Body of pancreas (tissue), 4 donors: ENCODE measurements around the gene RAP1GAP2. TPM values are rescaled to one million over a fixed set of nuclear protein-coding genes. Genes with fewer than 3 reads are reported as not detected.
A peak's percentile ranks its signal among the peaks of the same experiment; 100 is the strongest.

Experiments used
- ATAC-seq: fragments of 150-250 bp; one replicate; pipeline ENCODE4 v1.9.1; 2016
- DNase-seq, 4 donors: peaks; one replicate each; pipeline ENCODE4 v3.0.0-alpha.2; 2019
- H3K27ac ChIP-seq, 4 donors: fragments of 200-600 bp; sonication (generic); 1 replicate in 3 of 4; 2 replicates in 1 of 4; pipeline versions ENCODE4 v1.5.1 to v1.6.1; 2016 to 2019; ENCODE audit warnings: mild to moderate bottlenecking in 1 of 4, mixed read lengths in 1 of 4, moderate library complexity in 1 of 4
- H3K27me3 ChIP-seq, 2 donors: fragments of 200-600 bp; sonication (generic); one replicate each; pipeline ENCODE4 v1.6.0; 2016; ENCODE audit warnings: mild to moderate bottlenecking in 1 of 2
- H3K36me3 ChIP-seq, 2 donors: fragments of 200-600 bp; sonication (generic); replicated peaks in 1 of 2; 2 replicates each; pipeline ENCODE4 v1.5.1; 2016; ENCODE audit warnings: low read depth in 2 of 2; ENCODE audit not compliant: insufficient read depth in 1 of 2
- H3K4me1 ChIP-seq: fragments of 200-600 bp; sonication (generic); one replicate; pipeline ENCODE4 v1.6.0; 2016
- H3K4me3 ChIP-seq, 2 donors: fragments of 200-600 bp; sonication (generic); 1 replicate in 1 of 2; 2 replicates in 1 of 2; pipeline ENCODE4 v1.5.1; 2016 to 2019
- H3K9me3 ChIP-seq, 3 donors: fragments of 200-600 bp; sonication (generic); 1 replicate in 2 of 3; 2 replicates in 1 of 3; pipeline ENCODE4 v1.5.1; 2016
- CTCF ChIP-seq, 7 experiments: fragments of 450-650 bp in 4 of 7; fragments of 200-600 bp in 3 of 7; sonication (generic) in 3 of 7; IDR thresholded peaks; one replicate each; pipeline ENCODE4 v1.5.1; 2016 to 2019; ENCODE audit warnings: antibody characterized with exemption in 7 of 7
- POLR2A ChIP-seq, 3 donors: fragments of 450-650 bp; IDR thresholded peaks; one replicate each; pipeline ENCODE4 v1.6.1; 2016; ENCODE audit warnings: antibody characterized with exemption in 3 of 3, mild to moderate bottlenecking in 2 of 3
- WGBS, 2 donors: methylation state at CpG; one replicate each; pipeline ENCODE4 v1.1.5; 2017; 5-methylcytosine and 5-hydroxymethylcytosine counted together
- intact Hi-C: fragments of 100-400 bp; cut with DNase I; formaldehyde crosslinking; loops from one replicate; pipeline ENCODE4 v1.15.1; 2023
- total RNA-seq, 2 donors: library from RNA; depleted of rRNA; stranded (reverse); fragments of >200 nt; gene quantifications; one replicate each; pipeline ENCODE4 v1.1.0, GENCODE V29; 2016

RAP1GAP2 gene
- total RNA-seq, 2 donors from 2014 or later: 21.8 to 81.1 TPM

GRCh38 chr17:2903193-2903974, 107.1 kb downstream of the RAP1GAP2 start:
- no peaks in the 10 kb centered on the region for H3K36me3 ChIP-seq
- intact Hi-C loops: no loop called here
- TF ChIP-seq CTCF (IDR thresholded peaks at IDR 0.05) (peak in 3 of 7 experiments; percentile 4 to 12 (median 11)), POLR2A (IDR thresholded peaks at IDR 0.05) (peak in 2 of 3 donors; percentile 69 to 71)
- no peaks in the 10 kb centered on the region for H3K9me3 ChIP-seq
- no peaks in the 10 kb centered on the region for H3K27me3 ChIP-seq
- peak; percentile 85 to 94 (median 92) for DNase-seq
- peaks cover 74% of the 10 kb centered on the region for H3K4me1 ChIP-seq
- H3K4me3 ChIP-seq: no peak overlapping the region
- WGBS, 2 donors: 32 to 36% methylated on average over 7 to 8 of the region's 8 CpGs
- ATAC-seq: peak; percentile 69
- H3K27ac ChIP-seq: peak overlapping the region; percentile 90 to 98 (median 94)

- intact Hi-C loops: no loop called here
- H3K9me3 ChIP-seq: no peaks in the 10 kb centered on the region
- peak; percentile 75 for ATAC-seq
- WGBS, 2 donors: 0 to 15% methylated on average over 1 to 16 of the region's 16 CpGs
- no peak for TF ChIP-seq CTCF (IDR thresholded peaks at IDR 0.05)
- TF ChIP-seq POLR2A (IDR thresholded peaks at IDR 0.05): peak in 2 of 3 donors; percentile 32 to 38
- no peaks in the 10 kb centered on the region for H3K27me3 ChIP-seq
- peak; percentile 88 to 94 (median 92) for DNase-seq
- peak overlapping the region; percentile 90 to 98 (median 94) for H3K27ac ChIP-seq
- no peaks in the 10 kb centered on the region for H3K36me3 ChIP-seq
- H3K4me1 ChIP-seq: peaks cover 70% of the 10 kb centered on the region
- no peak overlapping the region for H3K4me3 ChIP-seq
These were observed 107.9 kb downstream of the RAP1GAP2 start for GRCh38 chr17:2904135-2904534.

GRCh38 chr17:2905269-2905668, 109.0 kb downstream of the RAP1GAP2 start:
- no peaks in the 10 kb centered on the region for H3K9me3 ChIP-seq
- peak overlapping the region in 3 of 4 donors; percentile 25 to 98 (median 92) for H3K27ac ChIP-seq
- peaks cover 60% of the 10 kb centered on the region for H3K4me1 ChIP-seq
- intact Hi-C loops: no loop called here
- no peaks in the 10 kb centered on the region for H3K36me3 ChIP-seq
- no peaks in the 10 kb centered on the region for H3K27me3 ChIP-seq
- no peak for ATAC-seq
- no peak overlapping the region for H3K4me3 ChIP-seq
- 62 to 79% methylated on average over 11 to 12 of the region's 13 CpGs for WGBS, 2 donors
- no peak for DNase-seq
- TF ChIP-seq CTCF (IDR thresholded peaks at IDR 0.05): no peak
- no peak for TF ChIP-seq POLR2A (IDR thresholded peaks at IDR 0.05)

- Histone ChIP-seq H3K4me3 (no peak overlapping the region), H3K36me3 (no peaks in the 10 kb centered on the region), H3K9me3 (no peaks in the 10 kb centered on the region), H3K27ac (peak overlapping the region in 1 of 4 donors; percentile 25), H3K27me3 (no peaks in the 10 kb centered on the region), H3K4me1 (peaks cover 57% of the 10 kb centered on the region)
- no peak for DNase-seq
- 55 to 75% methylated on average over 13 to 14 of the region's 15 CpGs for WGBS, 2 donors
- intact Hi-C loops: no loop called here
- no peak for ATAC-seq
- no peak for TF ChIP-seq POLR2A (IDR thresholded peaks at IDR 0.05)
- TF ChIP-seq CTCF (IDR thresholded peaks at IDR 0.05): no peak
These were observed 109.7 kb downstream of the RAP1GAP2 start for GRCh38 chr17:2905696-2906501.
